HepG2 (cell line): ENCODE measurements around the gene DCAF6. TPM values are rescaled to one million over a fixed set of nuclear protein-coding genes. Genes with fewer than 3 reads are reported as not detected.

Source experiments
- ARNT ChIP-seq: fragments of 450-650 bp; IDR thresholded peaks from 2 replicates; pipeline ENCODE4 v1.6.1; 2017
- FOXA1 ChIP-seq, 2 experiments: fragments of 450-650 bp in 1 of 2; sonication (generic) in 1 of 2; formaldehyde crosslinking in 1 of 2; IDR thresholded peaks; 2 replicates each; pipeline versions ENCODE4 v1.4.0 to v1.6.1; 2016 to 2020; ENCODE audit warnings: missing genetic modification reagents in 1 of 2
- FOXP4 ChIP-seq: sonication (generic); formaldehyde crosslinking; IDR thresholded peaks from 2 replicates; pipeline ENCODE4 v1.4.0; 2020; ENCODE audit warnings: missing genetic modification reagents
- GABPA ChIP-seq, 2 experiments: IDR thresholded peaks; 2 replicates each; pipeline ENCODE4 v1.6.1; 2011 to 2016; ENCODE audit warnings: low read depth in 2 of 2, low read length in 1 of 2, missing biosample characterization in 1 of 2, missing genetic modification characterization in 1 of 2
- GMEB1 ChIP-seq: sonication (generic); formaldehyde crosslinking; IDR thresholded peaks from 2 replicates; pipeline ENCODE4 v1.5.1; 2020; ENCODE audit warnings: missing genetic modification reagents, mild to moderate bottlenecking, borderline replicate concordance
- HDAC6 ChIP-seq: fragments of 200-600 bp; sonication (generic); IDR thresholded peaks from 2 replicates; pipeline ENCODE4 v1.7.0; 2017; ENCODE audit warnings: mild to moderate bottlenecking, antibody characterized with exemption, low read length, low read depth
- KDM4B ChIP-seq: sonication (generic); formaldehyde crosslinking; IDR thresholded peaks from 2 replicates; pipeline ENCODE4 v1.4.0; 2020; ENCODE audit warnings: missing genetic modification reagents
- MAFG ChIP-seq: sonication (generic); formaldehyde crosslinking; IDR thresholded peaks from 2 replicates; pipeline ENCODE4 v1.5.1; 2020; ENCODE audit warnings: mild to moderate bottlenecking, missing genetic modification reagents
- MED8 ChIP-seq: sonication (generic); formaldehyde crosslinking; IDR thresholded peaks from 2 replicates; pipeline ENCODE4 v1.8.1; 2023; ENCODE audit warnings: mild to moderate bottlenecking, missing genetic modification reagents; ENCODE audit not compliant: insufficient replicate concordance
- NFIB ChIP-seq: sonication (generic); formaldehyde crosslinking; IDR thresholded peaks from 2 replicates; pipeline ENCODE4 v1.9.0; 2021; ENCODE audit warnings: missing genetic modification reagents, mild to moderate bottlenecking, borderline replicate concordance
- NR1H2 ChIP-seq: sonication (generic); formaldehyde crosslinking; IDR thresholded peaks from 2 replicates; pipeline ENCODE4 v1.8.1; 2022; ENCODE audit warnings: low read depth, missing genetic modification reagents, borderline replicate concordance
- SP140L ChIP-seq: sonication (generic); formaldehyde crosslinking; IDR thresholded peaks from 2 replicates; pipeline ENCODE4 v1.4.0; 2020; ENCODE audit warnings: missing genetic modification reagents, borderline replicate concordance
- STAG1 ChIP-seq: sonication (generic); formaldehyde crosslinking; IDR thresholded peaks from 2 replicates; pipeline ENCODE4 v1.4.0; 2020; ENCODE audit warnings: missing genetic modification reagents
- SUZ12 ChIP-seq: fragments of 150-350 bp; IDR thresholded peaks from 2 replicates; pipeline ENCODE4 v1.6.1; 2014; ENCODE audit warnings: low read depth, low read length
- YEATS4 ChIP-seq: sonication (generic); formaldehyde crosslinking; IDR thresholded peaks from 2 replicates; pipeline ENCODE4 v1.4.0; 2020; ENCODE audit warnings: missing genetic modification reagents, borderline replicate concordance
- ZBTB14 ChIP-seq: sonication (generic); formaldehyde crosslinking; IDR thresholded peaks from 2 replicates; pipeline ENCODE4 v1.4.0; 2020; ENCODE audit warnings: missing genetic modification reagents
- ZBTB38 ChIP-seq: sonication (generic); formaldehyde crosslinking; IDR thresholded peaks from 2 replicates; pipeline ENCODE4 v1.5.1; 2020; ENCODE audit warnings: mild to moderate bottlenecking, missing genetic modification reagents
- ZBTB7A ChIP-seq: sonication (generic); formaldehyde crosslinking; IDR thresholded peaks from 2 replicates; pipeline ENCODE4 v1.8.0; 2022; ENCODE audit warnings: mild to moderate bottlenecking, missing genetic modification reagents
- ZFX ChIP-seq: sonication (generic); formaldehyde crosslinking; IDR thresholded peaks from 2 replicates; pipeline ENCODE4 v1.4.0; 2020; ENCODE audit warnings: mild to moderate bottlenecking, low read depth, missing genetic modification reagents, moderate library complexity
- ZMYM2 ChIP-seq: sonication (generic); formaldehyde crosslinking; IDR thresholded peaks from 2 replicates; pipeline ENCODE4 v1.8.0; 2022; ENCODE audit warnings: mild to moderate bottlenecking, missing genetic modification reagents
- ZNF121 ChIP-seq: sonication (generic); formaldehyde crosslinking; IDR thresholded peaks from 2 replicates; pipeline ENCODE4 v1.5.0; 2020; ENCODE audit warnings: mild to moderate bottlenecking, missing genetic modification reagents
- ZNF138 ChIP-seq: sonication (generic); formaldehyde crosslinking; IDR thresholded peaks from 2 replicates; pipeline ENCODE4 v1.5.0; 2020; ENCODE audit warnings: mild to moderate bottlenecking, low read depth, missing genetic modification reagents
- ZNF20 ChIP-seq: sonication (generic); formaldehyde crosslinking; IDR thresholded peaks from 2 replicates; pipeline ENCODE4 v1.4.0; 2020; ENCODE audit warnings: mild to moderate bottlenecking, moderate library complexity, missing genetic modification reagents
- ZNF644 ChIP-seq: IDR thresholded peaks from 2 replicates; pipeline ENCODE4 v1.6.1; 2016; ENCODE audit warnings: low read depth
- ZNF772 ChIP-seq: sonication (generic); formaldehyde crosslinking; IDR thresholded peaks from 2 replicates; pipeline ENCODE4 v1.5.0; 2020; ENCODE audit warnings: mild to moderate bottlenecking, missing genetic modification reagents
- polyA plus RNA-seq, 8 experiments: library from polyadenylated mRNA; depleted of rRNA in 3 of 8; stranded (reverse) in 7 of 8; unstranded in 1 of 8; fragments of >200 nt; fragmentation: Illumina TruSeq in 4 of 8; extraction: Trizol in 4 of 8; gene quantifications; 2 replicates each; pipeline versions ENCODE4 v1.2.1 to v1.2.3, GENCODE V29; 2011 to 2016; ENCODE audit warnings: low read depth in 4 of 8, missing spikeins in 1 of 8, mixed read lengths in 1 of 8; ENCODE audit not compliant: insufficient read depth in 1 of 8
- total RNA-seq, 5 experiments: library from RNA; depleted of rRNA; stranded (reverse); fragments of >200 nt; fragmentation: Illumina TruSeq; extraction: Trizol; gene quantifications; 2 replicates each; pipeline ENCODE4 v1.2.3, GENCODE V29; 2016; ENCODE audit warnings: low read depth in 1 of 5

Gene DCAF6
- total and polyA plus RNA-seq, 2 of the 13 experiments (the other 11 are each of a cell fraction or from before 2014, with no cell fraction given): 24.7 to 33.7 TPM

GRCh38 chr1:167935216-167936067 is 1.0 kb upstream of the DCAF6 start (continued):
- TF ChIP-seq ZNF644 (CRISPR knock-in tag) (no peak), MED8 (peak; percentile 69), ZBTB38 (CRISPR knock-in tag) (no peak), ZBTB14 (no peak), ZMYM2 (no peak), GABPA (IDR thresholded peaks at IDR 0.05; ENCODE audit: low read depth, low read length) (no peak), GABPA (CRISPR knock-in tag; IDR thresholded peaks at IDR 0.05; ENCODE audit: low read depth) (no peak), GMEB1 (CRISPR knock-in tag) (no peak), ZNF772 (CRISPR knock-in tag) (no peak), ZNF20 (peak; percentile 84; the same call in 1 of the 2 replicates), ZNF138 (no peak), NR1H2 (CRISPR knock-in tag) (no peak), ARNT (no peak), ZNF121 (CRISPR knock-in tag) (no peak), MAFG (CRISPR knock-in tag) (0 out of 2 replicates have a peak, but pooled peaks have one; percentile 29), STAG1 (CRISPR knock-in tag) (no peak), ZBTB7A (no peak), SP140L (CRISPR knock-in tag) (0 out of 2 replicates have a peak, but pooled peaks have one; percentile 27), NFIB (CRISPR knock-in tag) (no peak), KDM4B (no peak), FOXP4 (no peak; the same call in 1 of the 2 replicates), SUZ12 (no peak), ZFX (no peak), HDAC6 (no peak), YEATS4 (CRISPR knock-in tag) (no peak), FOXA1 (IDR thresholded peaks at IDR 0.05) (no peak), FOXA1 (CRISPR knock-in tag; IDR thresholded peaks at IDR 0.05) (no peak)
